ENCODE data around the gene ACTG2. TPM values are rescaled to one million over a fixed set of nuclear protein-coding genes. Genes with fewer than 3 reads are reported as not detected.

The ACTG2 gene
- total RNA-seq, 1 donor from 2014 or later, result 0.19 TPM

DNA sequence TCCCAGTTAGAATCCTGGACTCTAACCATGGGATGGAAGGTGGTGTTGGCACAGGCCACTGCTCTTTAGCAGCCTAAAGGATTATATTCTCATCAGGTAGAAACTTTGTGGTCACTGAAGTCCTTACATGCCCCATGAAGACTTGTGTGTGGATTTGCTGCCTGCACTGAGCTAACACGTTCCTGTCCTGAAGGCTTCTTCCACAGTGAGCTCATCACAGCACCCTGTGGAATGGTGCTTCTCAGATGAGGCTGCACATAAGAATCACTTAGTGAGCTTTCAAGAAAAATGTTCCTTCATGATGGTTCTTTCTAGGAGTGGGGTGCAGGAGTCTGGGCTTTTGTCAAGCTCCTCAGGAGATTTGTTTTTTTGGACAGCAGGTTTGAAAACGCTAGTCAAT, 37.3 kb upstream of the ACTG2 start:
- H3K36me3 Mint-ChIP-seq (ENCODE audit: insufficient read depth), result peaks cover 27% of the 10 kb centered on the region
- TF ChIP-seq CTCF (IDR thresholded peaks at IDR 0.05; ENCODE audit: unreplicated experiment), result no peak

GRCh38 chr2:73856214-73856613, 36.6 kb upstream of the ACTG2 start:
- no peaks in the 10 kb centered on the region for H3K4me1 Mint-ChIP-seq (ENCODE audit: low read depth)
- TF ChIP-seq CTCF (IDR thresholded peaks at IDR 0.05; ENCODE audit: unreplicated experiment), result no peak
- H3K27ac Mint-ChIP-seq, result no peak overlapping the region
- H3K36me3 Mint-ChIP-seq (ENCODE audit: insufficient read depth), result peaks cover 27% of the 10 kb centered on the region
- H3K4me3 Mint-ChIP-seq (ENCODE audit: low read depth), result no peak overlapping the region
- H3K27me3 Mint-ChIP-seq, result no peaks in the 10 kb centered on the region
- no peaks in the 10 kb centered on the region for H3K9me3 Mint-ChIP-seq (ENCODE audit: low read depth)
- no peak for DNase-seq (ENCODE audit: low spot score, unreplicated experiment)

More for the DNA sequence above, 37.3 kb upstream of the ACTG2 start:
- Mint-ChIP-seq H3K4me1 (ENCODE audit: low read depth) (no peaks in the 10 kb centered on the region), H3K27me3 (no peaks in the 10 kb centered on the region), H3K27ac (no peak overlapping the region), H3K4me3 (ENCODE audit: low read depth) (no peak overlapping the region), H3K9me3 (ENCODE audit: low read depth) (no peaks in the 10 kb centered on the region)
- no peak for DNase-seq (ENCODE audit: low spot score, unreplicated experiment)

DNA sequence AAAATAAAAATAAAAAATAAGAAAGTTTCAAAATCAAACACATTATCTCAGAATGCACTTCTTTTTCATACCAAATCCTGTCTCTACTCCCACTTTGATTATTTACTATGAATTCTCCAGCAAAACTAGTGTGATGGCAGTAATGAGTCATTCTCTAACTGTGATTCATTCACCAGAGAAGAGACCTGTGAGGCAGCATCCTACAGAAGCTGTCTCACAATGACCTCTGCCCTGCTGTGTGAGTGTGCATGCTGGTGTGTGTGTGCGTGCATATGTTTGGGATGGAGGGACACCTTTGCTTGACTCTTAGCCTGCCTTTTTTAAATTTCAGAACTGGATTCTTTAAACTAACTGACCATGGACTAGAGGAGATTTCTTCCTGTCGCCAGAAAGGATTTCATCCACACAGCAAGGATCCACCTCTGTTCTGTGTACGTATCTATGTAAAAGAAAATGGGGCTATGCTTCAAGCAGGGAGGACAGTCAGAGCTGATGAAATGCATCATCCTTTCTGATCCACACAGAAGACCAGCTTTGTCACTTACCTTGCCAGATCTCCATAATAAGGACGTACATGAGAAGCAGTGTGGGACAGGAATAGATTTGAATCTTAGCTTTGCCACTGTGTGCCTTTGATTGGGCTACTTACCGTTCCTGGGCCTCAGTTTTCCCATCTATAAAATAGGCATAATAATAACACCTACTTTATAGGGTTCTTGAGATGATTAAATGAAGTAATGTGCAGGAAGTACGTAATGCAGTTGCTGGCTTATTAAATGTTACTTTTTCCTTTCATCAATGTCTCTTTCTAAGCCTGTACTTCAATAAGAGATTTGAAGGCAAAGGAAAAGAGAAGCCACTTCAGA, 32.9 kb upstream of the ACTG2 start:
- Mint-ChIP-seq H3K4me1 (ENCODE audit: low read depth) (peaks cover 4% of the 10 kb centered on the region), H3K27me3 (no peaks in the 10 kb centered on the region), H3K9me3 (ENCODE audit: low read depth) (no peaks in the 10 kb centered on the region), H3K4me3 (ENCODE audit: low read depth) (no peak overlapping the region), H3K27ac (no peak overlapping the region), H3K36me3 (ENCODE audit: insufficient read depth) (peaks cover 31% of the 10 kb centered on the region)
- TF ChIP-seq CTCF (IDR thresholded peaks at IDR 0.05; ENCODE audit: unreplicated experiment), result no peak
- DNase-seq (ENCODE audit: low spot score, unreplicated experiment), result no peak

DNA sequence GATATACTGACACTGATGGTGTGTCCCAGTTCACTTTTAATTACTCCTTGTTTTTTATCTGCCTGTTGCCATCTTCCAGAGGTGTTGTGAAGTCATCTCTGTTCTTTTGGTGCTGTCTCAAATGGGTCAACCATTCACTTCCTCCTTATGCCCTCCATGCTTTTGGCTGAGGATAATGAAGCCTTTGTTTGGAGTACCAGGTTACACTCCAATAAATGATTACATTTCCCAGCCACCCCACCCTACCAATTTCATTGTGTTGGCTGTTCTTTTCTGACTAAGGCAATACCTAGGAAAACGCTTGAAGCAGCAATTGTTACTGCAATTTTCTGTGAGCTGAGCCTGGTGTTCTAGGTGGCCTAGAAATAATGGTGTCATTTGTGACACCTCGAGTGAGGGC, 29.8 kb upstream of the ACTG2 start:
- Mint-ChIP-seq H3K36me3 (ENCODE audit: insufficient read depth) (peaks cover 23% of the 10 kb centered on the region), H3K27me3 (no peaks in the 10 kb centered on the region), H3K4me3 (ENCODE audit: low read depth) (no peak overlapping the region), H3K4me1 (ENCODE audit: low read depth) (peaks cover 4% of the 10 kb centered on the region), H3K9me3 (ENCODE audit: low read depth) (no peaks in the 10 kb centered on the region), H3K27ac (no peak overlapping the region)
- DNase-seq (ENCODE audit: low spot score, unreplicated experiment), result no peak
- TF ChIP-seq CTCF (IDR thresholded peaks at IDR 0.05; ENCODE audit: unreplicated experiment), result no peak

GRCh38 chr2:73868204-73868978, 24.4 kb upstream of the ACTG2 start:
- Mint-ChIP-seq H3K27ac (no peak overlapping the region), H3K4me1 (ENCODE audit: low read depth) (no peaks in the 10 kb centered on the region), H3K27me3 (no peaks in the 10 kb centered on the region), H3K36me3 (ENCODE audit: insufficient read depth) (peaks cover 11% of the 10 kb centered on the region), H3K4me3 (ENCODE audit: low read depth) (no peak overlapping the region), H3K9me3 (ENCODE audit: low read depth) (no peaks in the 10 kb centered on the region)
- no peak for DNase-seq (ENCODE audit: low spot score, unreplicated experiment)
- no peak for TF ChIP-seq CTCF (IDR thresholded peaks at IDR 0.05; ENCODE audit: unreplicated experiment)
